Activated CD4-positive, alpha-beta T cell treated with anti-CD3 and anti-CD28 coated beads for 24 hours (primary cell): ENCODE data around the gene IRF3.

Experiments used
- DNase-seq, 2 donors: peaks; one replicate each; pipeline ENCODE4 v3.0.0-alpha.2; 2020; ENCODE audit warnings: low read depth in 2 of 2

The IRF3 gene

DNA sequence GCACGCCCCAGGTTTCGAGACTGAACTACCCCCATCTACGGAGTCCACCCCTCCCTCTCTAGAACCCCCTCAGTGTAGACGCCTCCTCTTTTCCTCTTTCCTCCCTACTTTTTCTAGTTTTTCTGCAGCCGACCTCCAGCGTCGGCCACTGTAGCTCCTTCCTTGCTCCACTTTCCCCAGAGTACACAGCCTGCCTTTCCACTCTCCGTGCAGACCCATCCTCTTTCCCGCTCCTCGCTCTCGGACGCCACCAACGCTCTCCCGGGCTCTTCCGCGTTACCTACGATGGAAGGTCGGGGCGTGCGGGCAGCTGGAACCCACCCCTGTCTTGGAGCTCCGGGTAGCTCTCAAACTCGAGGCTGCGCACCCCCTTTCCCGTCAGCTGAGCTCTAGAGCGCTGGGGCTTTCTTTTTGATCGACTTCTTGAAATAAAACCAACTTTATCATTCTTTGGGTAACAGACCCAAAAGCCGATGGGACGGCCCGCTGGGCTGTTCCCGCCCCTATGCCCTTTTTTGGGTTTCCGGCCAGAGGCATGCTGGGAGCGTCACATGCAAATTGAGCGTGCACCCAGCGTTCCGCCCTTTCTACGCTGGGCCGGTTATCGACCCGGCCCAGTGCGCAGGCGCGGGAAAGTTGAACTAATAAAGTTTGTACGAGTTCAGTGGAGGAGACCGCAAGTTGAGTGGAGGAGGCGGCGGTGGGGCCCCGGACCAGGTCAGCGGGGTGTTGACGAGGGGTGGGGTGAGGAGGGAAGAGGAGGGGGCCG, at the start of gene IRF3, which contains the start of gene BCL2L12:
Gene IRF3 (minus strand): TSS at position 507 of the 769 bp plus-strand sequence. CDS start 1,019 bp downstream, outside the sequence.
Gene BCL2L12 (plus strand): TSS at position 583 of the 769 bp plus-strand sequence. CDS start 760 bp downstream, outside the sequence.
- peak; percentile 99 to 100 for DNase-seq

GRCh38 chr19:49713236-49713845, 47.7 kb upstream of the IRF3 start:
- no peak for DNase-seq

- no peak for DNase-seq
Observed at GRCh38 chr19:49712397-49712859, 46.8 kb upstream of the IRF3 start.

GRCh38 chr19:49710372-49710951, 44.8 kb upstream of the IRF3 start:
- DNase-seq, result no peak

DNA sequence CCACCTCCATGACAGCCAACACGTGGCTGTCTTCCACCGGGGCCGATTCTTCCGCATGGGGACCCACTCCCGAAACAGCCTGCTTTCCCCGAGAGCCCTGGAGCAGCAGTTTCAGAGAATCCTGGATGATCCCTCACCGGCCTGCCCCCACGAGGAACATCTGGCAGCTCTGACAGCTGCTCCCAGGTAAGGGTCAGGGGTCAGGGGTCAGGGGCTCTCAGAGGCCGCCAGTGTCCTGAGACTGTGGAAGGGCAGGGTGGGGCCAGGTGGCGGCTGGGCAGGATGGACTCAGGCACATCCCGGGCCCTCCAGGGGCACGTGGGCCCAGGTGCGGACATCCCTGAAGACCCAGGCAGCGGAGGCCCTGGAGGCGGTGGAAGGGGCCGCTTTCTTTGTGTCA, 40.3 kb upstream of the IRF3 start:
- no peak for DNase-seq

- no peak for DNase-seq
Observed at GRCh38 chr19:49704888-49705642, 39.4 kb upstream of the IRF3 start.

DNA sequence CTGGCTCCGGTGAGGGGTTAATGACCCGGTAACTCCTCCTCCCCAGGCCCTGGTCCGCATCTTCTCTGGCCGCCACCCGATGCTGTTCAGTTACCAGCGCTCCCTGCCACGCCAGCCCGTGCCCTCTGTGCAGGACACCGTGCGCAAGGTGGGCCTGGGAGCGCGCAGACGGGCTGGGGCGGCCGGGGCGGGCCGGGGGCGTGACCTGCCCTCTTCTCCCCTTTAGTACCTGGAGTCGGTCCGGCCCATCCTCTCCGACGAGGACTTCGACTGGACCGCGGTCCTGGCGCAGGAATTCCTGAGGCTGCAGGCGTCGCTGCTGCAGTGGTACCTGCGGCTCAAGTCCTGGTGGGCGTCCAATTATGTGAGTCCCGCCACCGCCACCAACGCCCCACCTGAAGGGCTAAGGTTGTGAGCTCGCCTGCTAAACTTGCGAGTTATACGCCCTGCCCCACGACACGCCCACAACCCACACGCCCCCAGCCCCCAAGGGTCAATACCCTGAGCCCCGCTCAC, 35.7 kb upstream of the IRF3 start:
- DNase-seq, result no peak

DNA sequence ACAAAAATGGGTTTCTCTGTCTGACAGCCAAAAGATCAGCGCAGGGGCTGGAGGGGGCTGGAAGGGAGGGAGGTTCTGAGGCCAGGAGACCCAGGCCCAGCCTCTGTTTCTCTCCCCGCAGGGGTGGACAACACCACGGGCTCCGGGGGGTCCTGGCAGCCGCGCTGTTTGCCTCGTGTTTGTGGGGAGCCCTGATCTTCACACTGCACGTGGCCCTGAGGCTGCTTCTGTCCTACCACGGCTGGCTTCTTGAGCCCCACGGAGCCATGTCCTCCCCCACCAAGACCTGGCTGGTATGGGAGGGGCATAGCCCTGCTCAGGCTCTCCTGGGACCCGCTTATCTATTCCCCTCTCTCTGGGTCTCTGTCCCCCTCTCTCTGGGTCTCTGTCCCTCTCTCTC, 34.9 kb upstream of the IRF3 start:
- no peak for DNase-seq

DNA sequence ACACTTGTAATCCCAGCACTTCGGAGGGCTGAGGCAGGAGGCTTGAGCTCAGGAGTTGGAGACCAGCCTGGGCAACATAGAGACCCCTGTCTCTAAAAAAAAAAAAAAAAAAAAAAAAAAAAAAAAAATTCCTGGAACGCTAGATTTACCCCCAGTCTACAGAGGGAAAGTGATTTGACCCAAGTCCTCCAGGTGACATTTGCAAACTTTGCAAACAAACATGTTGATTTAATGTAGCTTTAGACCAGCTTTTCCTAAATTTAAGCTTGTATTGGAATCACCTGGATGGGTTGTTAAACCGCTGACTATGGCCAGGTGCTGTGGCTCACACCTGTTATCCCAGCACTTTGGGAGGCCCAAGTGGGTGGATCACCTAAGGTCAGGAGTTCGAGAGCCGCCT, 33.7 kb upstream of the IRF3 start:
- DNase-seq, result no peak

DNA sequence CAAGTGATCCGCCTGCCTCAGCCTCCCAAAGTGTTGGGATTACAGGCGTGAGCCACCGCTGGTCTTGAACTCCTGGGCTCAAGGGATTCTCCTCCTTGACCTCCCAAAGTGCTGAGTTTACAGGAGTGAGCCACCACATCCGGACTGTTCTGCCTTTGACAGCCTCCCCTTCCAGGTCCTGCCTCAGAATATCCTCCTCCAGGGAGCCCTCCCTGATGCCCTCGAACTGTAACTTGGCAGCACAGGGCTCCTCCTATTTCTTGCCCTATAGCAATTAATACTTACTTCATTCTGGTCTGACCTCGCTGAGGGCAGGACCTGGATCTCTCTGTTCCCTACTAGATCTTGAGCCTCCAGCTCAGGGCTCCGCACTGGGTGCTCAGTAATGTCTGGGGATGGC, 31.2 kb upstream of the IRF3 start:
- no peak for DNase-seq

GRCh38 chr19:49696115-49696514, 30.5 kb upstream of the IRF3 start:
- DNase-seq, result no peak

- no peak for DNase-seq
Observed at GRCh38 chr19:49692147-49692506, 26.5 kb upstream of the IRF3 start.

- no peak for DNase-seq
Observed at GRCh38 chr19:49691243-49692146, 25.8 kb upstream of the IRF3 start.

DNA sequence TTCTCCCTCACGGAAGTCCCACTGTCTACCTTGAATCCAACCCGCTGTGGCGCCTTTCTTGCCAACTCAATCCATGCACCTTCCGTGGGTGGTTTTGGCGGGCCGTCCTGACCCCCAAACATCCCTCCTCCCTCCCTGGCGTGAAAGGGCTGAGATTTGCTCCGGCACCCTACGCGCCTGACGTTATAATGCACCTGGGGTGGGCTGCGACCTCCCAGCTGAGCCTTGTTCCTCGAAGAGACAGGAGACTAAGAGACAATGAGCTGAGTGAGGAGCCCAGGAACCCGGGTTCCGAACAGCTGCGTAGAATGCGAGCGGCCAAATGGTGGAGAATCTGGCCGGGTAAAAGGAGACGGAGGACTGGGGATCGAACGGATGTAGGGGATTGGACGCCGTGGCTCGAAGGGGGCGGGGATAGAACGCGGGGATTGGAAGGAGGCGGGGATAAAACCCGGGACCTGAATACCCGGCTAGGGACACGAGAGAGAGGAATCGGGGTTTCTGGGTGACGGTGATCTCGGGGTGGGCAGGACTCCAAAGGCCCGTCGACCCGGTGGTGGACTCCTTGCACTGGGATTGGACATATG, 25.1 kb upstream of the IRF3 start, which contains the start of gene CPT1C:
Gene CPT1C (plus strand): TSS at position 461 of the 587 bp plus-strand sequence. CDS start 1,137 bp downstream, outside the sequence.
- DNase-seq, result peak in 1 of 2 donors; percentile 58

DNA sequence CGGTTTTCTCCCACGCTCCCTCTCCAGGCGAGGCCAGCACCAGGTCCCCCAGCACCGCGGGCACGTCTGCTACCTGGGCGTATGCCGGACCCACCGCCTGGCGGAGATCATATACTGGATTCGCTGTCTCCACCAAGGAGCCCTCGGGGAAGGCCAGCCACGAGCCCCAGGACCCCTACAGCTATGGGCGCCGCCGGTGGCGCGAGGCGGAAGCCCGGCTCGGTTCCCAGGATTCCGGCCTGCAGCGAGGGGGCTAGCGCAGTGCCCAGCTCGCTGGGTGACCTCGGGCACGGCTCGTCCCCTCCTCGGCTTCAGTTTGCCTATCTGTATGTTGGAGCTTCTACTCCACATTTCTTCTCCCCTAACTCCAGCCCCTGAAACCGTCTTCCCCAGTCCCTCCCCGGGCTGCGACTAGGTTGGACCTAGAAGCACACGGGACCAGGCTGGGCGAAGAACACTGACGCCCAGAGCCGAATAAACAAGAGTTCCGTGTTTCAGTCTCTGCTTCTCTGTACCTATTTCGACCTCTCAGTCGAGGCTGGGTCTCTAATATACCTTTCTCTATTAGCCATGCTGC, 24.5 kb upstream of the IRF3 start:
- no peak for DNase-seq

GRCh38 chr19:49689133-49690078, 23.7 kb upstream of the IRF3 start, which contains the start of gene ADM5:
TSS of gene ADM5 (plus strand) at chr19:49689594. CDS start at chr19:49689838, 244 bp downstream.
- DNase-seq, result no peak

DNA sequence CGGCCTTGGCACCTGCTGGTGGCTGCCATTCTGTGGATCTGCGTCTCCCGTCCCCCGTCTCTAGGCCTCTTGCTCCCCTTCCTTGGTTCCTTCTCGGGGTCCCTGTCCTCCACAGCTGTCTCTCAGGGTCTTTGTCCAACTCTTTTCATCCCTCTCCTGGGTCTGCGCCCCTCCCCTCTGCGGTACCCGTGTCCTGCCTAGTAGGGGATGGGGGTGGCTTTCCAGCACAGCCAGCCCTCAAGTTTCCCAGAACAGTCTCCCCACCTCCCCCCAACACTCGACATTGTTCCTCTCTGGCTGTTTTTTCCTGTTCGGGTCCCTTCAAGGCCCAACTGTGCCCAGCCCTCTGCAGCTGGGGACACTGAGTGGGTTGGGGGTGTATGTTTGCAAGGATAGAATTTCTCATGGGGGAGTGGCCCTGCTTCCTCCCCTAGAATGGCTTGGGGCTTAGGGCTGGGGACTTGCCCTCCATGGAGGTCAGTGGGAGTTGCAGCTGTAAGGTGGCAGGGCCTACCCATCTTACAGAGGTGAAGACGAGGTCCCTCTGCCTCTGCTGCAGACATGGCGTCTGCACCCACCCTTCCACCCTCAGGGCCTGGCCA, 23.0 kb upstream of the IRF3 start:
- DNase-seq, result no peak
